GM12878 (cell line): ENCODE data around the gene CD2.

Experiments
- ATF3 ChIP-seq: IDR thresholded peaks from 2 replicates; pipeline ENCODE4 v1.6.1; 2011; ENCODE audit warnings: low read depth, mild to moderate bottlenecking, low read length, moderate library complexity, borderline replicate concordance; ENCODE audit errors: extremely low read depth
- CEBPB ChIP-seq, 2 experiments: fragments of 150-350 bp in 1 of 2; IDR thresholded peaks; 2 replicates each; pipeline ENCODE4 v1.6.1; 2012 to 2014; ENCODE audit warnings: low read depth in 2 of 2, low read length in 2 of 2, borderline replicate concordance in 1 of 2, inconsistent platforms in 1 of 2
- CTCF ChIP-seq, 3 experiments: IDR thresholded peaks in 2 of 3; conservative IDR thresholded peaks in 1 of 3; 2 replicates each; pipeline ENCODE4 v1.5.1; 2011; ENCODE audit warnings: low read depth in 3 of 3, low read length in 3 of 3, mild to moderate bottlenecking in 3 of 3, control low read depth in 2 of 3, moderate library complexity in 2 of 3, inconsistent platforms in 1 of 3, mixed read lengths in 1 of 3; ENCODE audit not compliant: control insufficient read depth in 2 of 3, insufficient read depth in 1 of 3; ENCODE audit errors: extremely low read depth in 1 of 3
- ELK1 ChIP-seq: IDR thresholded peaks from 2 replicates; pipeline ENCODE4 v1.6.1; 2012; ENCODE audit warnings: low read depth, low read length, improper control_type of control experiment
- EP300 ChIP-seq, 2 experiments: fragments of 150-350 bp in 1 of 2; IDR thresholded peaks; 2 replicates each; pipeline ENCODE4 v1.6.1; 2011 to 2012; ENCODE audit warnings: low read depth in 2 of 2, low read length in 2 of 2, borderline replicate concordance in 1 of 2, improper control_type of control experiment in 1 of 2, inconsistent platforms in 1 of 2; ENCODE audit not compliant: control insufficient read depth in 1 of 2
- EZH2 ChIP-seq: IDR thresholded peaks from 2 replicates; pipeline ENCODE4 v1.6.1; 2012; ENCODE audit warnings: low read depth, mild to moderate bottlenecking, control low read depth, inconsistent platforms, low read length, borderline replicate concordance; ENCODE audit not compliant: control insufficient read depth
- GABPA ChIP-seq: IDR thresholded peaks from 2 replicates; pipeline ENCODE4 v1.6.1; 2014; ENCODE audit warnings: antibody characterized with exemption, low read depth, mild to moderate bottlenecking, inconsistent platforms
- HDGF ChIP-seq: fragments of 450-650 bp; IDR thresholded peaks from 2 replicates; pipeline ENCODE4 v1.6.1; 2016; ENCODE audit warnings: antibody characterized with exemption
- JUNB ChIP-seq: IDR thresholded peaks from 2 replicates; pipeline ENCODE4 v1.6.1; 2016; ENCODE audit warnings: antibody characterized with exemption, mild to moderate bottlenecking
- PBX3 ChIP-seq: IDR thresholded peaks from 2 replicates; pipeline ENCODE4 v1.6.1; 2011; ENCODE audit warnings: mild to moderate bottlenecking, low read depth, low read length, moderate library complexity; ENCODE audit not compliant: insufficient replicate concordance
- POLR2A ChIP-seq: IDR thresholded peaks from 2 replicates; pipeline ENCODE4 v1.6.1; 2011; ENCODE audit warnings: low read depth, mild to moderate bottlenecking, low read length
- SIN3A ChIP-seq: IDR thresholded peaks from 2 replicates; pipeline ENCODE4 v1.6.1; 2012; ENCODE audit warnings: low read depth, low read length, improper control_type of control experiment

- no peak for TF ChIP-seq PBX3
- TF ChIP-seq CTCF (IDR thresholded peaks at IDR 0.05 in 2 of 3, conservative IDR thresholded peaks at IDR 0.05 in 1 of 3; ENCODE audit: control insufficient read depth in 2 of 3, extremely low read depth in 1 of 3, insufficient read depth in 1 of 3, low read depth in 3 of 3, low read length in 3 of 3): no peak
- no peak for TF ChIP-seq JUNB
- no peak for TF ChIP-seq GABPA
- no peak for TF ChIP-seq ATF3
- no peak for TF ChIP-seq POLR2A
- TF ChIP-seq EP300 (IDR thresholded peaks at IDR 0.05; ENCODE audit: borderline replicate concordance in 1 of 2, control insufficient read depth in 1 of 2, low read depth in 2 of 2, low read length in 2 of 2): no peak
- TF ChIP-seq HDGF: no peak
- TF ChIP-seq EZH2: no peak
- TF ChIP-seq CEBPB (IDR thresholded peaks at IDR 0.05; ENCODE audit: borderline replicate concordance in 1 of 2, low read depth in 2 of 2, low read length in 2 of 2): no peak
- no peak for TF ChIP-seq ELK1
- TF ChIP-seq SIN3A: no peak
Measured at GRCh38 chr1:116768416-116769103, 14.3 kb downstream of the CD2 start.
